Endothelial cell of umbilical vein (primary cell): ENCODE measurements around the gene EHBP1L1.

Experiments used
- EZH2 ChIP-seq: IDR thresholded peaks from 2 replicates; pipeline ENCODE4 v1.6.1; 2012; ENCODE audit warnings: borderline replicate concordance, low read depth, mild to moderate bottlenecking, moderate library complexity, low read length, inconsistent platforms; ENCODE audit not compliant: severe bottlenecking
- FOS ChIP-seq: IDR thresholded peaks from 2 replicates; pipeline ENCODE4 v1.6.1; 2011; ENCODE audit warnings: mild to moderate bottlenecking, low read length, moderate library complexity, borderline replicate concordance; ENCODE audit not compliant: insufficient read depth
- GATA2 ChIP-seq: IDR thresholded peaks from 2 replicates; pipeline ENCODE4 v1.7.0; 2011; ENCODE audit warnings: low read depth, mild to moderate bottlenecking, moderate library complexity, mixed read lengths, low read length; ENCODE audit not compliant: insufficient read length, insufficient read depth
- JUN ChIP-seq: IDR thresholded peaks from 2 replicates; pipeline ENCODE4 v1.6.1; 2011; ENCODE audit warnings: borderline replicate concordance, low read depth; ENCODE audit not compliant: insufficient read length, insufficient read depth
- POLR2A ChIP-seq: IDR thresholded peaks from 2 replicates; pipeline ENCODE4 v1.6.1; 2012; ENCODE audit warnings: low read depth, mild to moderate bottlenecking, control low read depth, low read length
- POLR2AphosphoS5 ChIP-seq: IDR thresholded peaks from 2 replicates; pipeline ENCODE4 v1.6.1; 2012; ENCODE audit warnings: low read depth, mild to moderate bottlenecking, control low read depth, low read length, moderate library complexity; ENCODE audit not compliant: insufficient read depth
- TF ChIP-seq, protein P1 (sequence below), 2 donors: IDR thresholded peaks; 1 replicate in 1 of 2; 2 replicates in 1 of 2; pipeline ENCODE4 v1.5.1; 2011; ENCODE audit warnings: low read length in 2 of 2, mild to moderate bottlenecking in 2 of 2, moderate library complexity in 2 of 2, control low read depth in 1 of 2, inconsistent platforms in 1 of 2, low read depth in 1 of 2; ENCODE audit not compliant: insufficient read depth in 1 of 2; ENCODE audit errors: extremely low read depth in 1 of 2
- TF ChIP-seq, protein P2 (sequence below): IDR thresholded peaks from 2 replicates; pipeline ENCODE4 v1.6.1; 2011; ENCODE audit not compliant: insufficient read depth, insufficient read length

GRCh38 chr11:65571420-65571819, 4.4 kb upstream of the EHBP1L1 start:
- TF ChIP-seq EZH2 (no peak), POLR2A (no peak), POLR2AphosphoS5 (no peak), FOS (no peak), GATA2 (no peak), JUN (no peak)
- TF ChIP-seq, protein P1, sequence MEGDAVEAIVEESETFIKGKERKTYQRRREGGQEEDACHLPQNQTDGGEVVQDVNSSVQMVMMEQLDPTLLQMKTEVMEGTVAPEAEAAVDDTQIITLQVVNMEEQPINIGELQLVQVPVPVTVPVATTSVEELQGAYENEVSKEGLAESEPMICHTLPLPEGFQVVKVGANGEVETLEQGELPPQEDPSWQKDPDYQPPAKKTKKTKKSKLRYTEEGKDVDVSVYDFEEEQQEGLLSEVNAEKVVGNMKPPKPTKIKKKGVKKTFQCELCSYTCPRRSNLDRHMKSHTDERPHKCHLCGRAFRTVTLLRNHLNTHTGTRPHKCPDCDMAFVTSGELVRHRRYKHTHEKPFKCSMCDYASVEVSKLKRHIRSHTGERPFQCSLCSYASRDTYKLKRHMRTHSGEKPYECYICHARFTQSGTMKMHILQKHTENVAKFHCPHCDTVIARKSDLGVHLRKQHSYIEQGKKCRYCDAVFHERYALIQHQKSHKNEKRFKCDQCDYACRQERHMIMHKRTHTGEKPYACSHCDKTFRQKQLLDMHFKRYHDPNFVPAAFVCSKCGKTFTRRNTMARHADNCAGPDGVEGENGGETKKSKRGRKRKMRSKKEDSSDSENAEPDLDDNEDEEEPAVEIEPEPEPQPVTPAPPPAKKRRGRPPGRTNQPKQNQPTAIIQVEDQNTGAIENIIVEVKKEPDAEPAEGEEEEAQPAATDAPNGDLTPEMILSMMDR (IDR thresholded peaks at IDR 0.05; ENCODE audit: extremely low read depth in 1 of 2, insufficient read depth in 1 of 2, low read depth in 1 of 2, low read length in 2 of 2): no peak
- TF ChIP-seq, protein P2, sequence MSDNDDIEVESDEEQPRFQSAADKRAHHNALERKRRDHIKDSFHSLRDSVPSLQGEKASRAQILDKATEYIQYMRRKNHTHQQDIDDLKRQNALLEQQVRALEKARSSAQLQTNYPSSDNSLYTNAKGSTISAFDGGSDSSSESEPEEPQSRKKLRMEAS: no peak
